Stimulated activated CD4-positive, alpha-beta T cell treated with anti-CD3 and anti-CD28 coated beads, Interleukin-12 subunit alpha, Interleukin-12 subunit beta, amount 100 ng/mL, for 24 hours (primary cell): ENCODE results near the gene VILL.
"Not testable (repeated sequence)": the region's sequence is repeated elsewhere in the genome, so short reads cannot be mapped to it uniquely, and the experiment has no call there.

Source experiments
- DNase-seq, 2 experiments: peaks; one replicate each; pipeline ENCODE4 v3.0.0-alpha.2; 2020; ENCODE audit warnings: low read depth in 2 of 2

VILL gene

DNA sequence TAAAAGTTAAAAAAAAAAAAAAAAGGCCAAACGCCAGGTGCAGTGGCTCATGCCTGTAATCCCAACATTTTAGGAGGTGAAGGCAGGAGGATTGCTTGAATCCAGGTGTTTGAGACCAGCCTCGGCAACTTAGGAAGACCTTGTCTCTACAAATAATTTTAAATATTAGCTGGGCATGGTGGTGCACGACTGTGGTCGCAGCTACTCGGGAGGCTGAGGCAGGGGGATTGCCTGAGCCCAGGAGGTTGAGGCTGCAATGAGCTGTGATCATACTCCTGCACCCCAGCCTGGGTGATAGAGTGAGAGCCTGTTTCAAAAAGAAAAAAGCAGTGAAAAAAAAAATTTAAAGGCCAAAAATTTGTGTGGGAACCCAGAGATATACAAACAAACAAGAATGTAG, 45.7 kb downstream of the VILL start:
- no peak for DNase-seq

DNA sequence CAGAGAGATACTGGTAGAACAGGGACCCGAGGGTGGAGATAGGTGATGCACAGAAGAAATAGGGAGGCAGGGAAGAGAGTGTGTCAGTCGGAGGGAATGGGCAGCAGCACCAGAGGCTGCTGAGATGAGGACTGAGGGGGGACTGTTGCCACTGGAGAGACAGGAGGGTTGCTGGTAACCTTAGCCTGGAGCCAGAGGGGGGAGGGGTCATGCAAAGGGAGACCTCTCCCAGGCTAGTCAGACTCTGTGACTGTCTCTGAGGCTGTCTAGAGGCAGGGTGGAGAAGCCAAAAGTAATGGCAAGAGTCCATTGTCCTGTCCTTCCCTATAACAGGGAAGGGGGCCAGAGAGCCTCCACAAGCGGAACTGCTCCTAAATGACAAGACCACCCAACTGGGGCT, 46.3 kb downstream of the VILL start:
- no peak for DNase-seq

DNA sequence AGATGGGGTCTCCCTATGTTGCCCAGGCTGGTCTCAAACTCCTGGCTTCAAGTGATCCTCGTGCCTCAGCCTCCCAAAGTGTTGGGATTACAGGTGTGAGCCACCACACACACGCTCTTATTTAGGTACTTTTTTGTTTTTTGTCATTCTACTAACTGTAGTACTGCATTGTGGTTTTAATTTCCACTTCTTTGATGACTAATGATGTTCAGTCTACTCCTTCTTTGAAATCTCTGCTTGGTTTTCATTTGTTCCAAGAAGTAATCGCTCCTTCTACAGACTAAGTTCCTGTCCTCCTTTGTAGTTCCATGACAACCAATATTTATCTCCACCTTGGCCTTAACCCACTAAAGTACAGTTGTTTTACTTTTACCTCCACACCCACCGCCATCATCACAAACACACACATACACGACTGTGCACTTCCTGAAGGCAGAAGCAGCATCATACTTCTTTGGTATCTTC, 47.9 kb downstream of the VILL start:
- DNase-seq: peak in 1 of 2 experiments; percentile 20

DNA sequence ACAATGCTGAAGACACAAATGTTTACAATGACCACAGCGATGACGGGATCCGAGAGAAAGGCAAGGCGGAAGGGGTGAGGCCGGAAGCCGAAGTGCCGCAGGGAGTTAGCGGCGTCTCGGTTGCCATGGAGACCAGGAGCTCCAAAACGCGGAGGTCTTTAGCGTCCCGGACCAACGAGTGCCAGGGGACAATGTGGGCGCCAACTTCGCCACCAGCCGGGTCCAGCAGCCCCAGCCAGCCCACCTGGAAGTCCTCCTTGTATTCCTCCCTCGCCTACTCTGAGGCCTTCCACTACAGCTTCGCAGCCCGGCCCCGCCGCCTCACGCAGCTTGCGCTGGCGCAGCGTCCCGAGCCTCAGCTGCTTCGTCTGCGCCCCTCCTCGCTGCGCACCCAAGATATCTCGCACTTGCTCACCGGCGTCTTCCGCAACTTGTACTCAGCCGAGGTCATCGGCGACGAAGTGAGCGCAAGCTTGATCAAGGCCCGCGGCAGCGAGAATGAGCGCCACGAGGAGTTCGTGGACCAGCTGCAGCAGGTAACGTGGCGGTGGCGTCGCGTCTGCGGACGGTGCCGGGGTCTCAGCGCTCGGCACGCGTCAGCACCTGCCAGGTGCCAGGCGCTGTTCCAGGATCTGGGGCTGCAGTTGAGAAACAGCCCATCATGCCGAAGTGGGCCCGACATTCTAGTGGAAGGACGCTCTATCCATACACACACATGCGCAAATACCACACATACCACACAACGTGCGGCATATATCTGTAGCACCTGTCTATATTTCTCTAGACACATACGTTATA, 48.7 kb downstream of the VILL start, which contains the start of gene DLEC1:
DLEC1 (plus strand) TSS at position 108 of the 798 bp plus-strand sequence; CDS start at position 126, 18 bp downstream.
- DNase-seq: peak in 1 of 2 experiments; percentile 66

DNA sequence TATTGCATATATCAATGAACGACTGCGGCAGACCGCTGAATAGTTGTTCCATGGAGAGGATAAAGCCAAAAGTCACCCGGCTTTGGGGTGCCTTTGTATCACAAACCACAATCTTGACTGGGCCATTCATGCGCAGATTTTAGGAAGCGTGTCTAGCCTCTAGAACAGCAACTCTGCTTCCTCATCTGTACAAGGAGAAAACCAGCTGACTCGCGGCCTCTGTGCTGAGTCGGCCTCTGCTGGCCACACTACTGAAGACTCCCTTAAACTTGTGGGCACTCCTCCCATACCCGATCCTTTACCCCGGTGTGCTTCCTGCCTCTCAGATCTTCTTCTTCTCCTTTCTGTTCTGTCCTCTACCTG, 49.3 kb downstream of the VILL start:
- DNase-seq: no peak

DNA sequence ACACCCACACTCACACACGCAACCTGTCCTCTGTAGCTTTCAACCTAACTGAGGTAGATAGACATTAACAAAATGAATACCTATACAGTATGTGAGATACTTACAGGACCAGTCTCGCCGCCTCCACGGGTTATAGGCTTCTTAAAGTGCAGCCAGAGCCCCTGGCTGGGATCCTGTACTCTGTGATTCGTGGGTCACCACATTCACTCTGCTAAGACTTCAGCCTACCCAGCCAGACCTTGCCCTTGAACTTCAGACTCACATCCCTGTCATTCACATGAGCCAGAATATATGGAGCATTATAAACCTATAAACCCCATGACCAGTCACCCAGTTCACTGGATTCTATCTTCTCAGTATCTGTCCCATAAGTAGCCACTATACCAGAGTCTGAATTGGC, 49.8 kb downstream of the VILL start:
- DNase-seq: no peak

DNA sequence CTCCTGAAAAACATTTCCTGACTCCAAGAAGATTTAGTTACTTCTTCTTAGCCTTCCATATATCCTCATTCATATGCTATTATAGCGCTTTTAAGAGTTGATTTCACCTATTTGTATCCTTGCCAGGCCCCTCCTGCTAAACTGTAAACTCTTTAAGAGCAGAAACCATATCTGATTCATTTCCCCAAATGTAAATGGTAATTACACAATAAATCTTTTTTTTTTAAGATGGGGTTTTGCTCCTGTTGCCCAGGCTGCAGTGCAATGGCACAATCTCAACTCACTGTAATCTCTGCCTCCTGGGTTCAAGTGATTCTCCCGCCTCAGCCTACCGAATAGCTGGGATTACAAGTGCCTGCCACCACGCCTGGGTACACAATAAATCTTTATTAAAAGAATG, 52.9 kb downstream of the VILL start:
- no peak for DNase-seq

DNA sequence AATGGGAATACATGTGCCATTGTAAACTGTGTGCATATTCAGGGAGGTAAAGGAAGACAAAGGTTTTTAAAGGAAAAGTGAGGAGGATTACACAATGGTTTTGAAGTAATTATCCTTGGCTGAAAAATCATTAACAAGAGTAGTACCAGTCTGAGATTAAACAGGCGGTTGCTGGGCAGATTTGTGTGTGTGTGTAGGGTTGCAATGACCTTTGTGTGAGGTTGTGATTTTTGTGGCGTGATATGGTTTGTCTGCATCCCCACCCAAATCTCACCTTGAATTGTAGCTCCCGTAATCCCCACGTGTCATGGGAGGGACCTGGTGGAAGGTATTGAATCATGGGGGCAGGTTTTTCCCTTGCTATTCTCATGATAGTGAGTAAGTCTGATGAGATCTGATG, 55.4 kb downstream of the VILL start:
- DNase-seq: no peak

DNA sequence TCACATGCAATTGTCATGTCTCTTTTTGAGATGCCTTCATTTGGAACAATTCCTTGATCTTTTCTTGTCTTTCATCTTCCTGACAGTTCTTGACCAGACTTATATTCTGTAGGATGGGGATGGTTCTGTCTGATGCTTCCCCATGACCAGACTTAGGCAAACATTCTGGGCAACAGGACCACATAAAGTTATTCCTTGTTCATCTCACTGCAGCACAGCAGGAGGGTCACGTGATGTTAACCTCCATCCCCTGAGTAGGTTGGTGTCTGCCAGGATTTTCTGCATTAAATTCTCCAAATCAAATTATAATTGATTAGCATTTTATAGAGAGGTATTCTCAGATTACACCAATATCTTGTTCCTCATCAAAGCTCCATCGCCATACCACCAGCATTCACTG, 56.2 kb downstream of the VILL start:
- no peak for DNase-seq

DNA sequence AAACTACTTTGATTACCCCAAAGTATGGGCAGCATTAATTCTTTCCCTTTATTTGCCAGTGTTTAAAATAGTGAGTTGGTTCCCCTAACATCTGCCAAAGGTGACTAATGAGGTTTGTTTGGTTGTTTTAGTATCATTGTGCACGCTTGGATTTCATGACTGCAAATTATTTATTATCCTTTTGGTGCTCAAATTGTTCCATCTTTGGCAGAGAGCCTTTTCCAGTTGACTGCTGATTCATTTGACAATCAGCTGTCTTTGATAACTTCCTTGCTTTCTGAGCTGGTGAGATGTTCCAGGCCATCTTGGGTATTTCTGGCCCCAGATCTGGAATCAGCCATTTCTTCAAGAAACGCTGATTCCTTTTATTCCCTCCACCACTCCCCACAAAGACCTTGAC, 57.3 kb downstream of the VILL start:
- DNase-seq: no peak

DNA sequence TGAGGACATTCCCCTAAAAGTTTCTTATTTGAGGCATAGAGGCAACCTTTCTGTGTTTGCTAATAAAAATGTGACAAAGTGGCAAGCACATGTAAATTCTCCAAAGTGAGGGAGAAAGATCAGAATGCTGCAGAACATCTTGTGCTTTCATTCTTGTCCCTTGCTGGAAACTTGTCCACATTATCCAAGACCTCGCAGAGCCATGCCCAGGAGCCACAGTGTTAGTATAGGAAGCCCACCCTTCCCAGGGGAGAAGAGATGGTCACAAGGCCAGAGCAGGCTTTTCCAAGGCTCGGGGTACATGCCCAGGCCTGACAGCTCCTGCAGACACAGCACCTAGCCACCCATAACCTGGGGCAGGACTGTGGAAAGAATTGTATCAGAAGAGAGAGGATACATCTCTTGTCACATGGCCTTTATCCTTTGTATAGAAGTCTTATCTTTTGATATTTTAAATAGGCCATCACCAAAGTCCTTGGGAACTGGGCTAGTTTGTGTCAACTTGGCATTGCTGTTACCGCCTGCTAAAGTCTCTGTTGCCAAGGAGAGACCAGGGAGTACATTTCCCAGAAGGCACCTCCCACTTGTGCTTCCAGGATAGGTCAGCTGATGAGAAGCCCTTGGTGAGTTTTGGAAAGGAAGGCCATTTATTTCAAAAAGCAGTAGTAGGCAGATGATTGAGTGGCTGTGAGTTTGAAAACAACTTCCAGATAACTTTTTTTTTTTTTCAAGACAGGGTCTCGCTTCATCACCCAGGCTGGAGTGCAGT, 59.0 kb downstream of the VILL start:
- DNase-seq: no peak

DNA sequence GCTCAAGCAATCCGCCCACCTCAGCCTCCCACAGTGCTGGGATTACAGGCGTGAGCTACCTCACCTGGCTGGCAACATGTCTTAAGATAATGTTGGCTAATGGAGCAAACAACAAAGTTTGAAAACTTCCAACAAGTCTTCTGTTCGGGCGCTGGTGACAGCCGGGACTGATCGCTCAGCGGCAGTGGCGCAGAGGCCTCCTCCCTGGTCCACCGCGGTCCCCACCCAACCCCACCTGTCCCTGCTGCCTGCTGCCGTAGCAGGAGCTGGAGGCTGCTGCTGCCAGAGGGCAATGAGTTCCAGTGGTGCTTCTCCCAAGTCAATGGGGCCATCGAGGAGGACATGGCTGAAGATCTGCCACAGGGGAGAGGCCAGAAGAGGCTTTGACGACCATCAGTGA, 60.5 kb downstream of the VILL start:
- DNase-seq: no peak

DNA sequence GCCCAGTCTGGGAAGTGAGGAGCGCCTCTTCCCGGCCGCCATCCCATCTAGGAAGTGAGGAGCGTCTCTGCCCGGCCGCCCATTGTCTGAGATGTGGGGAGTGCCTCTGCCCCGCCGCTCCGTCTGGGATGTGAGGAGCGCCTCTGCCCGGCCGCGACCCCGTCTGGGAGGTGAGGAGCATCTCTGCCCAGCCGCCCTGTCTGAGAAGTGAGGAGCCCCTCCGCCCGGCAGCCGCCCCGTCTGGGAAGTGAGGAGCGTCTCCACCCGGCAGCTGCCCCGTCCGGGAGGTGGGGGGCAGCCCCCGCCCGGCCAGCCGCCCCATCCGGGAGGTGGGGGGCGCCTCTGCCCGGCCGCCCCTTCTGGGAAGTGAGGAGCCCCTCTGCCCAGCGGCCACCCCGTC, 62.7 kb downstream of the VILL start:
- not testable (repeated sequence) for DNase-seq

DNA sequence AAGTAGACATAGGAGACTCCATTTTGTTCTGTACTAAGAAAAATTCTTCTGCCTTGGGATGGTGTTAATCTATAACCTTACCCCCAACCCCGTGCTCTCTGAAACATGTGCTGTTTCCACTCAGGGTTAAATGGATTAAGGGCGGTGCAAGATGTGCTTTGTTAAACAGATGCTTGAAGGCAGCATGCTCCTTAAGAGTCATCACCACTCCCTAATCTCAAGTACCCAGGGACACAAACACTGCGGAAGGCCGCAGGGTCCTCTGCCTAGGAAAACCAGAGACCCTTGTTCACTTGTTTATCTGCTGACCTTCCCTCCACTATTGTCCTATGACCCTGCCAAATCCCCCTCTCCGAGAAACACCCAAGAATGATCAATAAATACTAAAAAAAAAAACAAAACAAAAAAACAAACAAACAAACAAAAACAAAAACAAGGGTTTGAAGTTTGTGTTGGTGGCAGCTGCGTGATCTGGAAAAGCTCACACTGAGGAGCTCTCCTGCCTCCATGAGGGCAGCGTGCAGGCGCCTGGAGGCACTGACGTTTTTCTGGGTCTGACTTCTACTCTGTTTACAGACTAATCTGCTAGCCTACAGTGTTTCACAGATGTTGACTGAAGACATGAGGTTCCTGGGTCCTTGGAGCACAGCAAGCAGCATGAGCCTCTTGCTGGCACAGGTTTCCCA, 63.4 kb downstream of the VILL start:
- DNase-seq: not testable (repeated sequence)

DNA sequence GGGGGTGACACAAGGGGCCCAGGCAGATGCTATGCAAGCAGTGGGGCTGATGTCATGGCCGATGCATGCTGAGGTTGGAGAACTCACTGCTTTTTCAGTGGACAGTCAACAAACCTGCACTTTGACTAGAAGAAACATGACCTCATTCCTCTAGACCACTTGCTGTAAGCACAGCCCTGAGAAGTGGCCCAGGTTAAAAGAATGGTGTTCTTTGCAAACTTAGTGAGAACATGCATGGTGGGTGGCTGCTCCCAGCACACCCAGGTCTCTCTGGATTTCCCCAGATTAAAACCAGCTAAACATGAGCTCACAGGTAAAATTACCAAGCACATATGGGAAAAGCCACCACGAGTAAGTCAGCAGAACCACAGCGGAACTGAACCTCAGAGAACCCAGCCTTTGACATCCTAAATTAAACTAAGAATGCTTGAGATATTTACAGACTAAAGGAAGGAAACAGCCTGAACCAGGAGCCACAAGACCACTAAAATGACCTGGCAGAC, 64.0 kb downstream of the VILL start:
- no peak for DNase-seq
